ENCODE results near the gene CEACAM7. TPM values are rescaled to one million over a fixed set of nuclear protein-coding genes. Genes with fewer than 3 reads are reported as not detected.

CEACAM7 gene
- total RNA-seq, 1 donor from 2014 or later, result not detected

GRCh38 chr19:41688687-41689086 lies 617 bp upstream of the CEACAM7 start:
- H3K27ac Mint-ChIP-seq (ENCODE audit: unreplicated experiment), result no peak overlapping the region
- peaks cover 10% of the 10 kb centered on the region for H3K9me3 Mint-ChIP-seq

DNA sequence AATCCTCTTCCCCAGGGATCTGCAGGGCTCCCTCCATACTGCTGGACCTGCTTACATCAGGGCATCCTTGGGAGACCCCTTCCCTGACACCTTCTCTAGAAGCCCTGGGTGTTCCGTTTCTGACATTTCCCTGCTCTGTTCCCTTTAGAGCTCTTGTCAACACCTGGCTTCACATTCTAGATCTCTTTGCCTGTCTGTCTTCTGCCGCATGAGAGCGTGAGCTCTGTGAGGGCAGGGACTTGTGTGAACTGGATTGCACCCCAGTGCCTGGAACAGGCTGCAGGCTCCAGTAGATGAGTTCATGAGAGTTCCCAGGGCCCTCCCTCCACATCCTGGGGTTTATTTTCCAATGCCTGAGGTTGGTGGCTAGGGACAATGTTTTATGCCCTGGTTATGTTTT lies 651 bp downstream of the CEACAM7 start:
- H3K4me3 Mint-ChIP-seq, result no peak overlapping the region
- no peak overlapping the region for H3K27ac Mint-ChIP-seq (ENCODE audit: unreplicated experiment)
- TF ChIP-seq, protein P1, sequence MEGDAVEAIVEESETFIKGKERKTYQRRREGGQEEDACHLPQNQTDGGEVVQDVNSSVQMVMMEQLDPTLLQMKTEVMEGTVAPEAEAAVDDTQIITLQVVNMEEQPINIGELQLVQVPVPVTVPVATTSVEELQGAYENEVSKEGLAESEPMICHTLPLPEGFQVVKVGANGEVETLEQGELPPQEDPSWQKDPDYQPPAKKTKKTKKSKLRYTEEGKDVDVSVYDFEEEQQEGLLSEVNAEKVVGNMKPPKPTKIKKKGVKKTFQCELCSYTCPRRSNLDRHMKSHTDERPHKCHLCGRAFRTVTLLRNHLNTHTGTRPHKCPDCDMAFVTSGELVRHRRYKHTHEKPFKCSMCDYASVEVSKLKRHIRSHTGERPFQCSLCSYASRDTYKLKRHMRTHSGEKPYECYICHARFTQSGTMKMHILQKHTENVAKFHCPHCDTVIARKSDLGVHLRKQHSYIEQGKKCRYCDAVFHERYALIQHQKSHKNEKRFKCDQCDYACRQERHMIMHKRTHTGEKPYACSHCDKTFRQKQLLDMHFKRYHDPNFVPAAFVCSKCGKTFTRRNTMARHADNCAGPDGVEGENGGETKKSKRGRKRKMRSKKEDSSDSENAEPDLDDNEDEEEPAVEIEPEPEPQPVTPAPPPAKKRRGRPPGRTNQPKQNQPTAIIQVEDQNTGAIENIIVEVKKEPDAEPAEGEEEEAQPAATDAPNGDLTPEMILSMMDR (conservative IDR thresholded peaks at IDR 0.05), result no peak
- no peaks in the 10 kb centered on the region for H3K36me3 Mint-ChIP-seq (ENCODE audit: low read depth)
- peaks cover 10% of the 10 kb centered on the region for H3K9me3 Mint-ChIP-seq
- DNase-seq (ENCODE audit: low read depth, low spot score), result no peak
- H3K27me3 Mint-ChIP-seq (ENCODE audit: low read depth), result no peaks in the 10 kb centered on the region
- H3K4me1 Mint-ChIP-seq, result no peaks in the 10 kb centered on the region

More at GRCh38 chr19:41688687-41689086, 617 bp upstream of the CEACAM7 start:
- H3K4me1 Mint-ChIP-seq, result no peaks in the 10 kb centered on the region
- H3K36me3 Mint-ChIP-seq (ENCODE audit: low read depth), result no peaks in the 10 kb centered on the region
- no peaks in the 10 kb centered on the region for H3K27me3 Mint-ChIP-seq (ENCODE audit: low read depth)
- H3K4me3 Mint-ChIP-seq, result no peak overlapping the region
- TF ChIP-seq, protein P1 (conservative IDR thresholded peaks at IDR 0.05), result no peak
- no peak for DNase-seq (ENCODE audit: low read depth, low spot score)

- TF ChIP-seq, protein P1 (conservative IDR thresholded peaks at IDR 0.05), result no peak
- no peak for DNase-seq (ENCODE audit: low read depth, low spot score)
- Mint-ChIP-seq H3K36me3 (ENCODE audit: low read depth) (peaks cover 3% of the 10 kb centered on the region), H3K4me1 (no peaks in the 10 kb centered on the region), H3K4me3 (no peak overlapping the region), H3K27me3 (ENCODE audit: low read depth) (no peaks in the 10 kb centered on the region), H3K9me3 (peaks cover 13% of the 10 kb centered on the region), H3K27ac (ENCODE audit: unreplicated experiment) (no peak overlapping the region)
Observed at GRCh38 chr19:41682437-41682836, 5.6 kb downstream of the CEACAM7 start.

DNA sequence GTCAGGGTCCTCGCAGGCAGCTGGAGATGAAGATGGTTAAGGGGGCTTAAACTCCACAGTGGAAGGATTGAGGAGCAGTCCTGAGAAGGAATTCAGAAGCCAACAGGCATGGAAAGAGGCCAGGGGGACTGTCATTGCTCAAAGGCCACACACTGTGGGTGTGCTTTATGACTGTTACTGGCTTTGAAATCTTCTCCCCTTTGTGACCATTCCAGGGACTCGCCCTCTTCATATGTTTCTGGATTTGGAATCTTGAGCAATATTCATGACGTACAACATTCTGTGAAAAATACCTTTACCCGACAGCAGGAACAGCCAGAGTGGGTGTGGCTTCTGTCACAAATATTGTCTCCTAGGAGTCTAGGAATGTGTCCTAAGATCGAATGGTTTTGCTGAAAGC lies 16.6 kb downstream of the CEACAM7 start:
- Mint-ChIP-seq H3K9me3 (peaks cover 22% of the 10 kb centered on the region), H3K4me3 (no peak overlapping the region), H3K4me1 (no peaks in the 10 kb centered on the region), H3K36me3 (ENCODE audit: low read depth) (peaks cover 2% of the 10 kb centered on the region), H3K27me3 (ENCODE audit: low read depth) (peaks cover 2% of the 10 kb centered on the region), H3K27ac (ENCODE audit: unreplicated experiment) (no peak overlapping the region)
- DNase-seq (ENCODE audit: low read depth, low spot score), result no peak
- TF ChIP-seq, protein P1 (conservative IDR thresholded peaks at IDR 0.05), result no peak

- Mint-ChIP-seq H3K4me1 (no peaks in the 10 kb centered on the region), H3K9me3 (peaks cover 21% of the 10 kb centered on the region), H3K4me3 (no peak overlapping the region), H3K36me3 (ENCODE audit: low read depth) (peaks cover 2% of the 10 kb centered on the region), H3K27ac (ENCODE audit: unreplicated experiment) (no peak overlapping the region), H3K27me3 (ENCODE audit: low read depth) (peaks cover 2% of the 10 kb centered on the region)
- TF ChIP-seq, protein P1 (conservative IDR thresholded peaks at IDR 0.05), result no peak
- DNase-seq (ENCODE audit: low read depth, low spot score), result no peak
Observed at GRCh38 chr19:41670755-41671154, 17.3 kb downstream of the CEACAM7 start.

GRCh38 chr19:41668315-41668714 lies 19.8 kb downstream of the CEACAM7 start:
- DNase-seq (ENCODE audit: low read depth, low spot score), result no peak
- no peaks in the 10 kb centered on the region for H3K27me3 Mint-ChIP-seq (ENCODE audit: low read depth)
- TF ChIP-seq, protein P1 (conservative IDR thresholded peaks at IDR 0.05), result no peak
- peaks cover 31% of the 10 kb centered on the region for H3K9me3 Mint-ChIP-seq
- no peak overlapping the region for H3K4me3 Mint-ChIP-seq
- no peak overlapping the region for H3K27ac Mint-ChIP-seq (ENCODE audit: unreplicated experiment)
- H3K36me3 Mint-ChIP-seq (ENCODE audit: low read depth), result peaks cover 2% of the 10 kb centered on the region
- no peaks in the 10 kb centered on the region for H3K4me1 Mint-ChIP-seq

All from neural crest cell (in vitro differentiated cells).